Testis (tissue), 2 donors: ENCODE measurements around the gene MEGF9.

Source experiments
- CTCF ChIP-seq, 3 experiments: fragments of 450-650 bp in 2 of 3; fragments of 200-600 bp in 1 of 3; sonication (generic) in 1 of 3; IDR thresholded peaks; one replicate each; pipeline ENCODE4 v1.5.1; 2016 to 2019; ENCODE audit warnings: antibody characterized with exemption in 3 of 3, mild to moderate bottlenecking in 2 of 3, moderate library complexity in 1 of 3
- POLR2A ChIP-seq: fragments of 450-650 bp; IDR thresholded peaks from one replicate; pipeline ENCODE4 v1.6.1; 2017; ENCODE audit warnings: antibody characterized with exemption, mild to moderate bottlenecking, moderate library complexity

GRCh38 chr9:120668399-120668798 lies 45.9 kb downstream of the MEGF9 start:
- no peak for TF ChIP-seq CTCF (IDR thresholded peaks at IDR 0.05)
- TF ChIP-seq POLR2A = no peak
